ENCODE results near the gene ACP7.

Gene ACP7, protein sequence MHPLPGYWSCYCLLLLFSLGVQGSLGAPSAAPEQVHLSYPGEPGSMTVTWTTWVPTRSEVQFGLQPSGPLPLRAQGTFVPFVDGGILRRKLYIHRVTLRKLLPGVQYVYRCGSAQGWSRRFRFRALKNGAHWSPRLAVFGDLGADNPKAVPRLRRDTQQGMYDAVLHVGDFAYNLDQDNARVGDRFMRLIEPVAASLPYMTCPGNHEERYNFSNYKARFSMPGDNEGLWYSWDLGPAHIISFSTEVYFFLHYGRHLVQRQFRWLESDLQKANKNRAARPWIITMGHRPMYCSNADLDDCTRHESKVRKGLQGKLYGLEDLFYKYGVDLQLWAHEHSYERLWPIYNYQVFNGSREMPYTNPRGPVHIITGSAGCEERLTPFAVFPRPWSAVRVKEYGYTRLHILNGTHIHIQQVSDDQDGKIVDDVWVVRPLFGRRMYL

GRCh38 chr19:39083983-39084731 lies at the start of gene ACP7:
ACP7 (plus strand) TSS chr19:39084368; CDS start chr19:39085270, 902 bp downstream.
- TF ChIP-seq, protein P1, sequence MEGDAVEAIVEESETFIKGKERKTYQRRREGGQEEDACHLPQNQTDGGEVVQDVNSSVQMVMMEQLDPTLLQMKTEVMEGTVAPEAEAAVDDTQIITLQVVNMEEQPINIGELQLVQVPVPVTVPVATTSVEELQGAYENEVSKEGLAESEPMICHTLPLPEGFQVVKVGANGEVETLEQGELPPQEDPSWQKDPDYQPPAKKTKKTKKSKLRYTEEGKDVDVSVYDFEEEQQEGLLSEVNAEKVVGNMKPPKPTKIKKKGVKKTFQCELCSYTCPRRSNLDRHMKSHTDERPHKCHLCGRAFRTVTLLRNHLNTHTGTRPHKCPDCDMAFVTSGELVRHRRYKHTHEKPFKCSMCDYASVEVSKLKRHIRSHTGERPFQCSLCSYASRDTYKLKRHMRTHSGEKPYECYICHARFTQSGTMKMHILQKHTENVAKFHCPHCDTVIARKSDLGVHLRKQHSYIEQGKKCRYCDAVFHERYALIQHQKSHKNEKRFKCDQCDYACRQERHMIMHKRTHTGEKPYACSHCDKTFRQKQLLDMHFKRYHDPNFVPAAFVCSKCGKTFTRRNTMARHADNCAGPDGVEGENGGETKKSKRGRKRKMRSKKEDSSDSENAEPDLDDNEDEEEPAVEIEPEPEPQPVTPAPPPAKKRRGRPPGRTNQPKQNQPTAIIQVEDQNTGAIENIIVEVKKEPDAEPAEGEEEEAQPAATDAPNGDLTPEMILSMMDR (conservative IDR thresholded peaks at IDR 0.05; ENCODE audit: low read length), result no peak
- peak within 1 kb of the TSS; percentile 37 for H3K4me3 ChIP-seq (ENCODE audit: low read length)
- DNase-seq (ENCODE audit: low read depth), result no peak

DNA sequence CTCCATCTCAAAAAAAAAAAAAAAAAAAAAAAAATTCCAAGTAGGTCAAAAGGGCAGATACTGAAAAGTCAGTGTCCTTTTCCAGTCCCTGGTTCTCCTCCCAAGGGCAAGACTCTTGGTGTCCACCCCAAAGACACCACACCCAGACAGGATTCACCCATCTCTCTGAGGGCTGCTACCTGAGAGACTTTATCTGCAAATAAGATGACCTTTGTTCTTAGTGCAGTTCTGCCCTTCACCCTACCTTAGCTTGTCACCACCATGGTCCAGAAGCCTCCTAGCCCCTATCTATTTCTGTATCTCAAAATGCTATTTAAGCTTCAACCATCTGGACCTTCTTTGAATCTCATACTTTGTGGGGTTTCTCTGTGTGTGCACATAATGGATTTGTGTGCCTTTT lies 47.6 kb upstream of the ACP7 start:
- no peak for DNase-seq (ENCODE audit: low read depth)
- TF ChIP-seq, protein P1 (conservative IDR thresholded peaks at IDR 0.05; ENCODE audit: low read length), result no peak
- H3K4me3 ChIP-seq (ENCODE audit: low read length), result no peak overlapping the region

- TF ChIP-seq, protein P1 (conservative IDR thresholded peaks at IDR 0.05; ENCODE audit: low read length), result no peak
- DNase-seq (ENCODE audit: low read depth), result no peak
- H3K4me3 ChIP-seq (ENCODE audit: low read length), result no peak overlapping the region
Observed at GRCh38 chr19:39037194-39037593, 47.0 kb upstream of the ACP7 start.

DNA sequence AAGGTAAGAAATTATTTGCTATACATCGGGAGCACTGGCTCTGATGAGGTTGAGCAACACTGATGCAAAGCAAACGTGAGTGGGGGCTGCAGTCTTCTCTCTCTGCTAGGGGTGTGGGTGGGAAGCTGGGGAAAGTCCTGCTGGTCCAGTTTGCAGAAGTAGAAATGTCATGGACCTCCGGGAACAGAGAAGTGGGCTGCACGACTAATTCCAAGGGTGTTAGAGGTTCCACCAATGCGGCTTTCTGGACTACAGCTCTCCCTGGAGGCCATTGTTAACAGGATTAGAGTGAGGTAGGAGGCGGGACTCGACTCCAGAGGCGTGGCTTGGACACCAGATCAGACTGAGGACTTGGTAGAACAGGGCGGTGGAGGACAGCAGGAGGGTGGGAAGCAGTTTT lies 46.1 kb upstream of the ACP7 start:
- TF ChIP-seq, protein P1 (conservative IDR thresholded peaks at IDR 0.05; ENCODE audit: low read length), result peak; percentile 36
- no peak overlapping the region for H3K4me3 ChIP-seq (ENCODE audit: low read length)
- DNase-seq (ENCODE audit: low read depth), result peak; percentile 27

DNA sequence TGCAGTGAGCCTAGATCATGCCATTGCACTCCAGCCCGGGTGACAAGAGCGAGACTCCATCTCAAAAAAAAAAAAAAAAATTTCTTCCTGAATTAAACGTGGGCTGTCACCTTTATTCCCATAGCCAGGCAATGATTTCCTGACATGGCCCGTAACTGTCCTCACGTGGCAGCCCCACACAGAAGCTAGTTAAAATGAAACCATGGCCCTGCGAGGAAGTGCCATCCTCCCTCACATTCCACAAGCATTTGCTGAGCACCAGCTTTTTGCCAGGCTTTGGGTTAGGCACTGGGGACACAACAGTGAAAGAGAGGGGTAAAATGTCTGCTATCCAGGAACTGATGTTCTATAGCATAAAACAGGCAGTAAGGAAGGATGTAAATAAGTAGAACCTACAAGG lies 38.7 kb upstream of the ACP7 start:
- no peak for DNase-seq (ENCODE audit: low read depth)
- TF ChIP-seq, protein P1 (conservative IDR thresholded peaks at IDR 0.05; ENCODE audit: low read length), result no peak
- no peak overlapping the region for H3K4me3 ChIP-seq (ENCODE audit: low read length)

- no peak for DNase-seq (ENCODE audit: low read depth)
- no peak overlapping the region for H3K4me3 ChIP-seq (ENCODE audit: low read length)
- TF ChIP-seq, protein P1 (conservative IDR thresholded peaks at IDR 0.05; ENCODE audit: low read length), result no peak
Observed at GRCh38 chr19:39046037-39046821, 37.9 kb upstream of the ACP7 start.
